ENCODE results near the gene MED26. TPM values are rescaled to one million over a fixed set of nuclear protein-coding genes. Genes with fewer than 3 reads are reported as not detected.

Gene MED26
- total RNA-seq, 1 experiment from 2014 or later, result 11.4 TPM

GRCh38 chr19:16536130-16536529 lies 91.9 kb downstream of the MED26 start:
- no peak overlapping the region for H3K4me2 ChIP-seq (ENCODE audit: insufficient read depth, insufficient read length, low read length)
- no peaks in the 10 kb centered on the region for H3K23me2 ChIP-seq (ENCODE audit: insufficient read length, low read depth, low read length, poor library complexity, severe bottlenecking)
- no peak overlapping the region for H3K14ac ChIP-seq (ENCODE audit: insufficient read depth, low read length)
- H3K4me3 Mint-ChIP-seq, result no peak overlapping the region; a peak in 1 of 5 replicates
- H3K27ac Mint-ChIP-seq, result peak overlapping the region in 1 of 3 experiments; percentile 72; a peak in 1 of 7 replicates
- TF ChIP-seq CTCF (conservative IDR thresholded peaks at IDR 0.05), result 0 out of 3 replicates have a peak, but pooled peaks have one; percentile 11
- H4K91ac ChIP-seq (ENCODE audit: insufficient read length, low read depth, low read length), result no peak overlapping the region
- peaks cover 3 to 4% of the 10 kb centered on the region in 2 experiments for H3K4me1 Mint-ChIP-seq
- no CpG with 5 or more reads among the region's 9 CpGs for WGBS (ENCODE audit: extremely low coverage, insufficient read length, low lambda C conversion rate)
- H3K9ac ChIP-seq (ENCODE audit: extremely low read depth, insufficient read length, low read length), result no peak overlapping the region
- H3K18ac ChIP-seq (ENCODE audit: insufficient read length, low read depth, low read length), result no peak overlapping the region
- no peak overlapping the region for H3K56ac ChIP-seq (ENCODE audit: insufficient read length, low read depth, low read length)
- no peak overlapping the region for H2AK5ac ChIP-seq (ENCODE audit: insufficient read length, low read length)
- H2BK120ac ChIP-seq (ENCODE audit: low read depth, low read length, poor library complexity, severe bottlenecking), result no peak overlapping the region
- no peaks in the 10 kb centered on the region for H3K27me3 Mint-ChIP-seq (ENCODE audit: low read depth)
- H3K23ac ChIP-seq (ENCODE audit: insufficient read length, low read depth, low read length), result no peak overlapping the region
- H4K5ac ChIP-seq (ENCODE audit: insufficient read length, low read depth, low read length), result no peak overlapping the region
- H3K4ac ChIP-seq (ENCODE audit: low read depth, low read length), result no peak overlapping the region
- H3T11ph ChIP-seq (ENCODE audit: low read length), result no peak overlapping the region
- H3K79me1 ChIP-seq (ENCODE audit: insufficient read depth, low read depth, low read length, poor library complexity, severe bottlenecking), result peaks cover 11% of the 10 kb centered on the region
- DNase-seq, result no peak
- no peaks in the 10 kb centered on the region for H4K20me1 ChIP-seq (ENCODE audit: control insufficient read depth, insufficient read depth, insufficient read length)
- H3K4me1 ChIP-seq (ENCODE audit: insufficient read depth, low read length), result no peaks in the 10 kb centered on the region
- H3K9me3 Mint-ChIP-seq, result no peaks in the 10 kb centered on the region
- no peak overlapping the region for H2BK12ac ChIP-seq (ENCODE audit: insufficient read length, low read depth, low read length)
- no peak overlapping the region for H2BK15ac ChIP-seq (ENCODE audit: low read depth, low read length)
- H3K79me2 ChIP-seq (ENCODE audit: insufficient read depth, low read length), result peaks cover 32% of the 10 kb centered on the region; the same call in 1 of the 2 replicates
- H3K27me3 ChIP-seq (ENCODE audit: insufficient read depth, low read length), result no peaks in the 10 kb centered on the region
- peaks cover 58 to 97% (median 92%) of the 10 kb centered on the region in 3 experiments for H3K36me3 Mint-ChIP-seq (ENCODE audit: insufficient read depth in 1 of 3, low read depth in 3 of 3)
- no peak overlapping the region for H2AFZ ChIP-seq (ENCODE audit: low read length)
- H3K27ac ChIP-seq (ENCODE audit: insufficient read length, low read depth, low read length), result no peak overlapping the region
- no peak overlapping the region for H4K8ac ChIP-seq (replicated peaks; ENCODE audit: insufficient read length, low read depth, low read length)
- no peak overlapping the region for H2BK20ac ChIP-seq (ENCODE audit: low read depth, low read length, poor library complexity, severe bottlenecking)
- no peaks in the 10 kb centered on the region for H3K9me3 ChIP-seq (ENCODE audit: control insufficient read depth, low read depth, low read length)
- no peak overlapping the region for H2BK5ac ChIP-seq (ENCODE audit: insufficient read length, low read length)
